Activated naive CD4-positive, alpha-beta T cell (primary cell): ENCODE data around the gene SDK2.

Experiments used
- DNase-seq, 4 experiments: peaks; one replicate each; lab custom pipeline; 2025; lab: John Stamatoyannopoulos, UW

SDK2 gene

DNA sequence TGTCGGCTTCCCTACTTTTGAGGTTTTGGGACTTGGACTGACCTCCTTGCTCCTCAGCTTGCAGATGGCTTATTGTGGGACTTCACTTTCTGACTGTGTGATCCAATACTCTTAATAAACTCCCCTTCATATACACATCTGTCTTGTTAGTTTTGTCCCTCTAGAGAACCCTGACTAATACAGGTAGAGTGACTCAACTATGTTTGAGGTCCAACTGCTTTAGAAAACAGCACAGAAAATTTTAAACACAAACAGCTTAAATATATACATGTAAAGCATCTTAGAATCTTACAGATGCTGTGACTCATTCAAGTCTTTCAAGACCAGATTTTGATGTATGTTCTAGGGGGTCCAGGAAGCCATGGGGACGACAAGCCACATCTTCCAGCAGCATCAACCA lies 11.7 kb downstream of the SDK2 start:
- no peak for DNase-seq

DNA sequence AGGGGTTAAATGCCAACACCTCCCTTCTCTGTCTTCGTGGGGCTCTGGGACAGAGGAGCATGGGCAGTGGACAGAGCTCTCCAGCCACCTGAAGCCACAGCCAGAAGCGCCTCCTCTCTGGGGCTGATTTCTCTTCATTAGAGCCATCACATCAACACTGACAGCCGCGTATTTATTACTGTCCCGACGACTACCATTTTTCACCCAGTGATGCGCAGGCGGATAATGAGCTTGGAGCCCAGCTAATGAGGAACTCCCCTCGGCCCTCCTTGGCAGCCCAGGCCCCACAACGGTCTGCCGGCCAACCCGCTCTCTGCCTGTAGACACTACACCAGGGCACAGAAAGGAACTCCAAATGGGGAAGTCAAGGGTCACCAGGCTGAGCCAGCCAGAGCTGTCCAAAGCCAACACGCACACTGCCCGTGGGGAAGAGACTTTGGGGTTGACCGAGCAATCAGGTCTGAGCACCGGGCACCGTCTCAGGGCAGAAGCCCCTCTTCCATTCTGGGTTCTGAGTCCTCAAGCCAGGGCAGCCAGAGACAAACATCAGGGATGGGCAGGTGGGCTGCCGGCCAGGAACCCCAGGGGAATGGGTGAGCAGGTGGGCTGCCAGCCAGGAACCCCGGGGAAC lies 13.2 kb downstream of the SDK2 start:
- no peak for DNase-seq

DNA sequence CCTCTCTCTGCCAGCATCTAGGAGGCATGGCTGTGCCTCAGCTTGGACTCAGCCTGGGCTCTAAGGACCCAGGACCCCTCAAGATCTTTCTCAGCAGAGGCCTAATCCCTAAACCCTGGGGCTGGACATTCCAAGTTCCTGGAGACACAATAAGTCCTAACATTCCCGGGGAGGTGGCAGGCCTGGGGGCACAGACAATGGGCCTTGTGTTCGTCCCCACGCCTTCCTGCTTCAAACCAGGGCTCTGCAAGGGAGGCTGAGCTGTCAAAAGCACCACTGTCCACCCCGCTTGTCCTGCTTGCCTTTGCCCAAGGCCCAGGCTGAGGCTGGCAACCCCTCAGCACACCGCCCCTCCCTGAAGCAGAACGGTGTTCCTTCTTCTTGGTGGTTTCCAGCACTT lies 13.7 kb downstream of the SDK2 start:
- no peak for DNase-seq

DNA sequence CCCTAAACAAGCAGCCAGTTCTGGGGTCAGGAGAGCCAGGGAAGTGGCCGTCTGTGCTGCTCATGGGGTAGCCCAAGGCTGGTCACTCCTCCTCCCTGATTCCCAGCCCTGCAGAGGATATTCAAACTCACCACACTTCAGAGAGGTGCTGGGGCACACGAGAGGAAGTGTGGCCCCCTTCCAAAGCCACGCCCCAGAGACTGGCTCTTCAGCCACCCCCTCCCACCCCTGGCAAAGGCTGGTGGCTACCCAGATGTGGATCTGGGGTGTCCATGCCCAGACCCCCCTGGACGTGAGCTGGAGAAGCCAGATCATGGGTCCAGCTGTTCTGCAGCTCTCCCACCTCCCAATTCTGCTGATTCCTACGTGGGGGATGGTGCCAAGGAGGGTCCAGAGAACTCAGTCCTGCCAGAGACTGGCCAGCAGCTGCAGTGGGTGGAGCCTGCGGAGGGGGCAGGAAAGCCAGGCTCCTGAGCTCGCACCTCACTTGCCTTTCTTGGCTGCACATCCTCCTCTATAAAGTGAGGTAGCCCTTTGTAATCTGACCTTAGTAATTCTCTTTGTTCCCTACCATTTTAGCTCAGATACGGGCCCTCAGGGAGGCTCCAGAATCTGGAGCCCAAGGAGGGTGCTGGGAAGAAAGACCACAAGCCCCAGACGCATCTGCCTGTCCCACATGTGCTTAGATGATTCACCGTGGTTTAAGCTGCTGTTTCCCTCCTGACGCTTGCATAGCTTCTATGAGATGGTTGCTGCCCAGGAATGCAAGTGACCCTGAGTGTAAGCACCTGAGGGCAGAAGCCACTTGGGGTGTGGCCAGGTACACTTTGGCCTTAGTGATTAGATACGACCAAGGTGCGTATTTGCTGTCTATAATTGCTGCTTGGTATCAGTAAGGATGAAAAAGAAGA lies 15.3 kb downstream of the SDK2 start:
- DNase-seq = no peak

DNA sequence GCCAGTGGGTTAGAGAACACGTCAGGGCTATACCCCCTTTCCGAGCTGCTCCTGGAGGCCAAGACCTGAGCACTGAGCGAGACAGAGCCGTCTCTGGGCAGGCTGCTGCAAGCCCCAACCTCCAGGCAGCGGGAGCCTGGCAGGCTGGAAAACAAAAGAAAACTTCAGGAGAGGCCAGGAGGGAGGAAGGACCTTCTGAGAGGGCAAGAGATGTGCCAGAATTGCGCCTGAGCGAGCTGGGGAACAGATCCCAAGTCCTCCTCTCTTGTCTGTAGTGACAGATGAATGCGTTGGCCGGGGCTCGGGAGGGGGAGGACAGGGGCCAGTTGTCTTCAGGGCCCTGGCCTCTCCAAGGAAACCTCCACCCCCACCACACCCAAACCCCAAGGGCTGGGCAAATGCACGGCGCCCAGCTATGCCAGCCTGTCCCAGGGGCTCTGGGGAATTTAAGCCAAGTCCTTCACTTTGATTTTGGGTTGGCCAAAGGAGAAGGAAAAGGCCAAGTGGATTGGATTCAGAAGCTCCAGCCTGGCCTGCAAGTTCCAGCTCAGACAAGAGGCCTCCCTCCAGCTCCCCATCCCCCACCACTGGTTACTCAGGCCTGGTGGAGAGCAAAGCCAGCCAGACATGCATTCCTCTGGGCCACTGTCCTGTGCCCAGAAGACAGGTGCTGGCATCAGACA lies 18.1 kb downstream of the SDK2 start:
- no peak for DNase-seq

DNA sequence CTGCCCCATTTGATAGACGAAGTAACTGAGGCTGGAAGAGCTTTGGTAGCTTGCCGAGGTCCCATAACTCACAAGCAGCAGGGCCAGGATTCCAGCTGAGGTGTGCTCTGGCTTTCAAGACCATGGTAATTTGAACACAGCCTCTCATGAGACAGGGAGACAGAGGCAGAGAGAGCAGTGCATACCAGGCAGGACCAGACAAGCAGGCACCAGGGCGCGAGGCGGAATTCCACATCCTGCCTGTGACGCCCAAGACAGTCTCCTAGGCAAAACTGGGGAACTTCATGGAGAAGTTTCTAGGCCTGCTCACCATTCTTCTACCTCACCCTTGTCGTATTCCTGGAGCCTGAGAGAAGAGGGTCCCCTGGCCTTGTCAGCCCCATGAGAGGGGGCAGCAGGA lies 19.2 kb downstream of the SDK2 start:
- DNase-seq = no peak

DNA sequence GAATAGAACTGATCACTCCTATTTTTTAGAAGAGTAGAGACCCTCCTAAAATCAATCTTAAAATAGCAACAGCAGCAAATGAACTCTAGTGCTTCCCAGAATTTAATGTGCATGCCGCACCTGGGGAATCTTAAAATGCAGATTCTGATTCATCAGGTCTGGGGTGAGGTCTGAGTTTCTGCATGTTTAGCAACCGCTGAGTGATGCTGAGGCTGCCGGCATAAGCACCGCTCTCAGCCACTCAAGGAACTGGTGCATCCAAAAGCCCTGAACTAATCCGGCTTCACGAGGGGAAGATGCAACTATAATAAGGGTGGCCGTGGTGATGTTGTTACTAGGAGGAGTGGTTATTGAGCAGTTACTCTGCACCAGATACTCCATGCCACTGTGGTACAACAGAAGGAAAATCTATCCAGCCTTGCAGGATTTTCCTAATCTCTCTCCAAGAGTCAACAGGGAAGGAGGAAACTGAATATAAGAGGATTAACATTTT lies 19.7 kb downstream of the SDK2 start:
- no peak for DNase-seq

DNA sequence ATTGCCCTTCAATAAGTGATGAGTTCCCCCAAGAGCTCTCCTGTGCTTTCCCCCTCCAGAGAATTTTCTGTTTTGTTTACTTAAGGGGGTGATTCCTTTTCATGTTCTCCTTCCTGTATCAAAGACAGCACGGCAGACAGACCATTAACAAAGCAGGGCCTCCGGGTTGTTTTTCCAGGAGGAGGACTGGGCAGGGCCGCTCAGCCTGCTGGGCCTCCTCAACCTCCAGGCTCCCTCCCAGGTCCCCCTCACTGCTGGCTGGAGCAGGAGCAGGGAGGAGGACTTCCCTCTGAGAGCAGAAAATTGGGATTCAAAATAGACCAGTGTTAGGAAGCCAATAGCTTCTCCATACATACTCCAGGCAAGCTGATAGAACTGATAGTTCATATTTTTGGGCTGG lies 20.4 kb downstream of the SDK2 start:
- DNase-seq = no peak

DNA sequence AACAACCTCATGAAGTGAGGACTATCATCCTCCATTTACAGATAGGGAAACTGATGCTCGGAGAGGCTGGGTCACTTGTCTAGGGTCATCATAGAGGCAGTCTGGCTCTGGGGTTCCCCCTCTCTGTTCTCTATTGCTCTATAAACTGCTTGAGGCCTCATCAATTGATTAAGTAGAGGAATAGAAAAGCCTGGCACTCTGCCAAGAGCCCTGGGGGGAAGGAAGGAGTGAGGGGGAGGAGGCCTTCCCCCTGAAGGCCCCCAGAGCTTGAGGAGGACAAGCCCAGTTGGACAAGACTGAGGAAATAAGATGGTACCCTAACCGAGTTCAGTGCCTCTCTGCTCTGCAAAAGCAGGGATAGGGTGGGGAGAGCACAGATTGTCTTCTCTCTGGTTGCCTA lies 21.0 kb downstream of the SDK2 start:
- no peak for DNase-seq

DNA sequence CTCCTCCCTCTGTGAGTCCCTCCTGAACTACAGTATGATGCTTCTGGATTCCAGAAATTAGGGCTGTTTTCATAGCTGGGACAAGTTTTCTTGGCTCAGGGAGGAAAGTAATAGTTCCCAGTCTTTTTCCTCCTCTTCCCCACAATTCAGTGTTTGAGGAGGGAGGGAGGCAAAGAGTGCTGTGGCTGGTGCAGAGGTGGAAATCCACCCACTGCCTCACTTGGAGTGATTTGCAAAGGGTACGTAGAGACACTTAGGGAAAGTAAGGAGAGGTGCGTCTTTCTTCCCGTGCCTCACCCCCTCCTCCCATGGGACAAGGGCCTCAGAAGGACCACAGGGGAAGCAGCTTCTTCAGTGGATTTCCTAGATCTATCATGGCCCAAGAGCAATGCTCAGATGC lies 21.9 kb downstream of the SDK2 start:
- DNase-seq = no peak

DNA sequence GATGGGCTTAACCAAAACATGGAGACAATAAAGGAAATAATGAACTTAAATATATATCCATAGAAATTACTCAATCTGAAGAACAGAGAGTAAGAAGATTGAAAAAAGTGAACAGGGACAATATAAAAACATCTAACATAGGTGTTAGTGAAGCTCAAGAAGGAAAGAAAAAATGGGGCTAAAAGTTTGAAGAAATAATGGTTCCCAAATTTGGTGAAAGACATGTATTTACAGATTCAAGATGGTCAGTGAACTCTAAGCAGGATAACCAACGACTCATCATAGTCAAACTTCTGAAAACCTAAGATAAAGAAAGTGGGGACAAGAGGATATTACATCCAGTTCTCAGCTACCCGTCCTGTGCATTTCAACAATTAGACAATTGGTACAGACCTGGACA lies 22.6 kb downstream of the SDK2 start:
- no peak for DNase-seq

DNA sequence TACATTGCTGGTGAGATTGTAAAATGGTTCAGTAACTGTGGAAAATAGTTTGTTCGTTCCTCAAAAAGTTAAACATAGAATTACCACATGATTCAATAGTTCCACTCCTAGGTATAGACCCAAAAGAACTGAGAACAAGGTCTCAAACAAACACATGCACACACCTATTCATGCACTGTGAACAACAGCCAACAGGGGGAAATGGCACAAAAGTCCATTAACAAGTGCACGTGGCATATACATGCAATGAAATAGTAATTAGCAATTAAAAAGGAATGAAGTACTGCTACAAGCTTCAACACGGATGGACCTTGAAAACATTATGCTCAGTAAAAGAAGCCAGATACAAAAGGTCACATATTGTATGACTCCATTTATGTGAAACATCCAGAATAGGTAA lies 23.8 kb downstream of the SDK2 start:
- DNase-seq = no peak

DNA sequence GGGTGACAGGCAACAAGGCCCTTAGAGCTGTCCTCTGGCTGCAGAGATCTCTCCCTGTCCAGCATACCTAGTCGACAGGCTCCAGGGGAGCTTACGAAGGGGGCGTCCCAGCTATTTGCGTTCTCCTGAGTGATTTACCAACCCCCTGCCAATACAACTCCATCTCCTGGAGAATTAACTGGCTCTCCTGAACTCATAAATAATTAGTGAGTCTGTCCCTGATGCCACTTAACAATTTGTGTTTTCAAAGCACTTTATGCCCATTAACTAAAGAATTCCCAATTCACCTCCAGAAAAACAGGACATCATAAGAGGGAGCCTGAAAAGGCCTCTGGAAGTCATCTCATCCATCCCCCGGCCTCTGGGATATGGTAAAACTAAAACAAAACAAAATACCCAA lies 26.7 kb downstream of the SDK2 start:
- no peak for DNase-seq

DNA sequence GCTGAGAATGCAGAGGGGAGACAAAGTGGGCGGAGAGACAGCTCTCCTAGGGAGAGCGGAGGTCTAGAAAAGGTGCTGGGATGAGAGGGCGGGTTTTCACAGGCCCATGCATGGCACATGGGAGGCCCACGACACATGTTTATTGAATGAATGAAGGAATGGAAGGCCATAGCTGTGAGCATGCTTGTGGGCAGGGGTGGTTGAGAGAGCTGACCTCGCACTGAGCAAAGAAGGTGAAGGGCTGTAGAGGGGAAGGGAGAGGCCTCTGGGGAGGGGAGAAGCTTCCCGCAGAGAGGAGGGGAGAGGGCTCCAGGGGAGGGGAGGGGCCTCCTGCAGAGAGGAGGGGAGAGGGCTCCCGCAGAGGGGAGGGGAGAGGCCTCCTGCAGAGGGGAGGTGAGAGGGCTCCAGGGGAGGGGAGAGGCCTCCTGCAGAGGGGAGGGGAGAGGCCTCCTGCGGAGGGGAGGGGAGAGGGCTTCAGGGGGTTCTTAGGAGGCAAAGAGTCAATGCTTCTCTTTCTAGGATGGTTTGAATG lies 27.3 kb downstream of the SDK2 start:
- DNase-seq = no peak

DNA sequence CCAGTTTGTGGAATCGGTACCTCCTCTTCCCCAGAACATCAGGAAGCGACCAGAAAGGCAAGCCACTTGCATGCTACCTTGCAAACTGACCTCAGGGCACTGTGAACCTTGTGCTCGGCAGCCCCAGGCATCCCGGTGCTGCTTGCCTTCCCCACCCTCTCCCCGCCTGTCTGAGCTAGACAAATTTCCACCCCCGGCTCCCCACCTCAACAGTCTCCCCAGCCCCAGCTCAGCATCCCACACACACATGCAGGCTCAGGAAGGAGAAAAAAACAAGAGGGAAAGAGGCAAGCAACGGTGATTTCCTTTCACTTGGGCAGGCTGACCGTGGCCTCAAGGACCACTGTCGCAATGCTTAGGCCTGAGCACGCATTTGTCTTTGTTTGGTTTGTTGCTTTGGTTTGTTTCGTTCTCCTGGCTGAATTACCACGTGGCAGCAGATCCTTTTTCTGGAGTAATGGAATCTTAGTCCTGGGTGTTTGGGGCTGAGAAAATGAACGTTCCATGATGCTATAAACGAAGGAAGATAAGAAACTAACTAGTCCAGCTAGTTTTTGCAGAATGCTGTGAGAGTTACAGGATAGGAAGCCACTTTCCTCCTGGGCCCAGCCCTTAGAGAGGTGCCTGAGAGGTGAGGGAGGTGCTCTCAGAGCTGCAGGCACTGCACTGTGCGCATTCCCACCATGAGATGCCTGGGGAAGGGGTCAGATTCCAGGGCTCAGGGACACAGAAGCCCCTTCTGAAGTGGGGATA lies 27.9 kb downstream of the SDK2 start:
- no peak for DNase-seq

DNA sequence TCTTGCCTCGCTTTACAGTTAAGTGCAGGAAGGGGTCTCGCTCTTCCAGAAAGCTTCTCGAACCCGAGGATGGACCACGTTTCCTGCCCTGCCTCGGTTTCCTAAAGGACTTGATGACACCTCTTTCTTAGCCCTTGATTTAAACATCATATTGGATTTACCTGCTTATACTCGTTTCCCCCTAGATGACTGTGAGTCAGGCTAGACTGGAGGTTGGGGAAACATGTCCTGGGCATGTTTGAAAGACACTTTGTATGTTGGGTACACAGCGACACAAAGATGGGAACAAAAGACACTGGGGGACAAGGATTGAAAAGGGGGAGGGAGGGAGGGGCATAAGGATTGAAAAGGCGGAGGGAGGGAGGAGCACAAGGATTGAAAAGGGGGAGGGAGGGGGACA lies 30.0 kb downstream of the SDK2 start:
- no peak for DNase-seq

DNA sequence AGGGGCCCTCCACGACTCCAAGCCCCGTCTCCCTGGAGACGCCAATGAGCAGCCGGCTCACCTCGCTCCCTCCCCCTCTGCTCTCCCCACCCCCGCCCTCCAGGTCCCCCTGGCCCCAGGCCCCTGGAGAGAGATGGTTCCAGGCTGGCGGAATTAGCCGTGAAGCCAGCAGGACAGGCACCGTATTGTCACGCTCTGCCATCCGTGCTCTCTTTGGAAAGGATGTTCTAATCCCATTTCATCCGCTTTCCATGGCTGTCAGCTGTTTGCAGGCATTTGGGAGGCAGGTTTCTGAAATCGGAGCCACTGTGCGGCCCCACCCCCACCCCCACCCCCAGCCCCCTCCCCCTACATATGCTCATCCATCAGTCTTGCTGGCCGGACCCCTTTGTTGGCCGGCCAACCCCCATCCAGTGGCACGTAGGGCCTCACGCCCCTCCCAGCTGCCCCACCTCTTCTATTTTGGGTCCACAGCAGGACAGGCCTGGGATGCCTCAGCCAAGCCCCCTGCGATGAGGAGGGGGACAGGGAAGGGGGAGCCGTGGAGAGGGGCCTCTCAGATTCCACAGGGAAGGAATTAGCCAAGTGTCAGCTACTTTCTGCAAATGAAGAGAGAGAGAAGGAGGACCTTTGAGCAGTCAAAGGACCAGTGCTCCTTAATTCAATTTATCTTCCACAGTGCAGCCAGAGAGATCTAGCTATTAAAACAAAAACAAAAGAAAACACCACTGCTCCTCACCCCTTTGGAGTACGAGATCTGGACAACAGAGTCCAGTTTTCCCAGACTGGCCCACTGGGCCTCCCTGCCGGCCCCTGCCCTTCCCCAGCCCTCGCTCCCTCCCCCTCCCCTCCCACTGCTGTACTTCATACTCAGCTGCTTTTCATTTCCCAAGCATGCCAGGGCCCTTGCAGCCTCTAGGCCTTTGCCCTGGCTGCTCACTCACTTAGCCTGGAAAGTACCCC lies 30.7 kb downstream of the SDK2 start:
- DNase-seq = no peak

DNA sequence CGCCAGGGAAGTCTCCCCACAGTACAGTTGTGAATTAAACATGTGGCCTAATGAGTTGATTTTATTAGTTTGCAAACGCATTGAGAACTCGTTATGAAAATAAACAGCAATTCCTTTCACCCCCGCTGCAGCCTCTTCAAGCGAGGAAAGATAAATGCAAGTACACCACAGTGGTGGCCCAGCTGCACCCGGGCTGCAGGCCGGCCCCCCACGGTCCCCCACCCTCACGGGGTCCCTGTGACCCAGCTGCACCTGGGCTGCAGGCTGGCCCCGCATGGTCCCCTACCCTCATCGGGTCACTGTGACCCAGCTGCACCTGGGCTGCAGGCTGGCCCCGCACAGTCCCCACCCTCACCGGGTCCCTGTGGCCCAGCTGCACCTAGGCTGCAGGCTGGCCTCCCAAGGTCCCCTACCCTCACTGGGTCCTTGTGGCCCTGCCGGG lies 32.2 kb downstream of the SDK2 start:
- DNase-seq = no peak

DNA sequence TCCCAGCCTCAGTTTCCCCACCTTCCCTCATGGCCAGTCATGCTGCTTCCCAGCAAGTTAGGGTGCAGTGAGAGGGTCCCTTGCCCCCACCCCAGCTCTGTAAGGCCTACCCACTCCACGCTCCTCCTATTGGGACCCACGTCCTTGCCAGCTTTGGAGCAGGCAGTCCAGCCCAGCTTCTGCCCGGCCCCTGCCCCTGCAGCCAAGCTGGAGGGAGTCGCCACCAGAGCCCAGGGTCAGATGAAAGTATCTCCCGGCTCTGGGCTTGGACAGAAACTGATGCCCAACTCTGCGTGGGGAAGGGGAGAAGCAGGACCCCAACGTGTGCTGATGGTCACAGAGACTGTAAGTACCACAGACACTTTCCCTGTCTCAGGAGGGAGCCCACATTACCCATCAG lies 32.6 kb downstream of the SDK2 start:
- no peak for DNase-seq

DNA sequence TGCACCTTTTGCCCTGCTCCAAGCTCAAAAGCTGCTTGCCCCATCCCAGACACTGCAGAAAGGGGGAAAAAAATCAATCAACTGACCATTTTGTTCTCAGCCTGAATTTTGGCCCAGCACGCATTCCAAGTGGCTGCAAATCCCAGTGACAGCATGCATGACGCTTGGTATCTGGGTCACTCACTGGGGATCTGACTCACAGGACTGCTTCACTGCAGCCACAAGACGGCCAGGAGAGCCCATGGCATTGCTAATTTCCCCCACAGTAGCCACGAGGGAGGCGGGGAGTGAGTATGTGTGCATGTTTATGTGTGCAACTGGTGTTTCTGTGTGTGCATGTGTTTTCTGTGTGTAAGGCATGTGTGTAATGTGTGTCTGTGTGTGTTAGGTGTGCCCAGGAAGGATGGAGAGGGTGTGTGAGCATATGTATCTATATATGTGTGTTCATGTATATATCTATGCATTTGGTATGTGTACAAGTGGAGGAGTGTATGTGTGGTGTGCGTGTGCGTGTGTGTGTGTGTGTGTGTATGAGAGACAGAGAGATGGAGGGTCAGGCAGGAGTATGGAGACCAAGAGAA lies 33.8 kb downstream of the SDK2 start:
- no peak for DNase-seq
